GM18526 (cell line): ENCODE results near the gene DMAC2L.

ENCODE experiments used
- POLR2A ChIP-seq: IDR thresholded peaks from 3 replicates; pipeline ENCODE4 v1.6.1; 2011; ENCODE audit not compliant: insufficient read length; ENCODE audit errors: extremely low read depth

Gene DMAC2L

GRCh38 chr14:50312734-50313054, 570 bp downstream of the DMAC2L start:
- no peak for TF ChIP-seq POLR2A

- no peak for TF ChIP-seq POLR2A
Observed at GRCh38 chr14:50318031-50318626, 6.0 kb downstream of the DMAC2L start.

- TF ChIP-seq POLR2A, result no peak
Observed at GRCh38 chr14:50319293-50319692, 7.2 kb downstream of the DMAC2L start.

- no peak for TF ChIP-seq POLR2A
Observed at GRCh38 chr14:50319721-50320120, 7.6 kb downstream of the DMAC2L start.

GRCh38 chr14:50320283-50320682, 8.2 kb downstream of the DMAC2L start:
- no peak for TF ChIP-seq POLR2A

- TF ChIP-seq POLR2A, result no peak
Observed at GRCh38 chr14:50321009-50321660, 9.0 kb downstream of the DMAC2L start.

GRCh38 chr14:50331596-50331995, 19.5 kb downstream of the DMAC2L start:
- TF ChIP-seq POLR2A, result no peak

GRCh38 chr14:50333014-50333509, 20.9 kb downstream of the DMAC2L start:
- TF ChIP-seq POLR2A, result no peak

- no peak for TF ChIP-seq POLR2A
Observed at GRCh38 chr14:50334211-50334610, 22.1 kb downstream of the DMAC2L start.

- no peak for TF ChIP-seq POLR2A
Observed at GRCh38 chr14:50335389-50335788, 23.3 kb downstream of the DMAC2L start.

- TF ChIP-seq POLR2A, result no peak
Observed at GRCh38 chr14:50335989-50336824, 24.1 kb downstream of the DMAC2L start.

GRCh38 chr14:50338587-50338986, 26.5 kb downstream of the DMAC2L start:
- TF ChIP-seq POLR2A, result no peak

GRCh38 chr14:50339178-50339804, 27.2 kb downstream of the DMAC2L start:
- no peak for TF ChIP-seq POLR2A

GRCh38 chr14:50340045-50340444, 27.9 kb downstream of the DMAC2L start:
- TF ChIP-seq POLR2A, result no peak

- TF ChIP-seq POLR2A, result no peak
Observed at GRCh38 chr14:50340963-50341362, 28.8 kb downstream of the DMAC2L start.
